GM23248 (cell line): ENCODE measurements around the gene ZNF300.

ENCODE experiments used
- EZH2 ChIP-seq: fragments of 200-600 bp; sonication (generic); IDR thresholded peaks from 2 replicates; pipeline ENCODE4 v1.6.1; 2018; ENCODE audit warnings: antibody characterized with exemption, mild to moderate bottlenecking; ENCODE audit not compliant: insufficient read depth, poor library complexity, severe bottlenecking
- EZH2phosphoT487 ChIP-seq: fragments of 200-600 bp; sonication (generic); IDR thresholded peaks from 2 replicates; pipeline ENCODE4 v1.6.1; 2018; ENCODE audit warnings: antibody characterized with exemption, moderate library complexity, mild to moderate bottlenecking, low read depth; ENCODE audit not compliant: insufficient read depth

DNA sequence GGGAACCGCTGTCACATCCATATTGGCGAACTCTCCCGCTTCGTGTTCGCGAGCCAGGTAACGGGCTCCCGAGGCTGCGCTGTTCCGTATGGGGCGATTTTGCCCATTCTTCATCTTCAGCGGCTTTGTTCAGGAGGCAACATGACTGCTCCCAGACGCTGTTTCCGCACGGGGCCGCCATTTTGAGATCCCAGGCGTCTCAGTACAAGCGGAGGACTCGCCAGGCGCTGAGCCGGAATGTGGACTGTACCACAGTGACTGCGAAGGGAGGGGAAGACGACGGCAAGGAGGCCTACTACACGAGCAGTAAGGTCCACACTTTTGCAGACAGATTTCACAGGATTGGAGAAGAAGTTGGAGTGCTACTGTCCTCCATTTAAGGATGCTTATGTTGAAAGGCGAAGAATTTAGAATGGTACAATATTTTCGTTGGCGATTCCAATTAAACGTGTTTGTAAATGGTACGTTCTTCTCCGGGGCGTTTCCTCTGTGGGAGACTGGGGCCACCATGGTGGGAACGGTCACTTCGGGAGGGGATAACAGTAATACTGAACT is 41.6 kb upstream of the ZNF300 start:
- TF ChIP-seq EZH2 = no peak
- no peak for TF ChIP-seq EZH2phosphoT487
